H9 (cell line): ENCODE data around the gene TFAP2C. TPM values are rescaled to one million over a fixed set of nuclear protein-coding genes. Genes with fewer than 3 reads are reported as not detected.

ENCODE experiments used
- DNase-seq: peaks from one replicate; pipeline ENCODE4 v3.0.0-alpha.2; 2017
- H2AFZ ChIP-seq: one replicate; pipeline ENCODE4 v1.6.1; 2013; ENCODE audit warnings: mild to moderate bottlenecking, low read length, control low read depth, moderate library complexity
- H2AK5ac ChIP-seq: 2 replicates; pipeline ENCODE4 v1.6.1; 2013; ENCODE audit warnings: low read length, control low read depth, mixed read lengths; ENCODE audit not compliant: insufficient read length
- H2BK120ac ChIP-seq: one replicate; pipeline ENCODE4 v1.6.1; 2013; ENCODE audit warnings: low read depth, mild to moderate bottlenecking, low read length, control low read depth, inconsistent platforms; ENCODE audit not compliant: poor library complexity, severe bottlenecking
- H2BK12ac ChIP-seq: 2 replicates; pipeline ENCODE4 v1.6.1; 2013; ENCODE audit warnings: low read length, control low read depth, mixed read lengths, low read depth; ENCODE audit not compliant: insufficient read length
- H2BK15ac ChIP-seq: 2 replicates; pipeline ENCODE4 v1.6.1; 2013; ENCODE audit warnings: low read depth, low read length, control low read depth
- H2BK20ac ChIP-seq: one replicate; pipeline ENCODE4 v1.6.1; 2013; ENCODE audit warnings: low read depth, mild to moderate bottlenecking, low read length, control low read depth, inconsistent platforms; ENCODE audit not compliant: poor library complexity, severe bottlenecking
- H2BK5ac ChIP-seq: 2 replicates; pipeline ENCODE4 v1.6.1; 2013; ENCODE audit warnings: low read length, control low read depth, mixed read lengths; ENCODE audit not compliant: insufficient read length
- H3K14ac ChIP-seq: 2 replicates; pipeline ENCODE4 v1.6.1; 2013; ENCODE audit warnings: low read length, control low read depth; ENCODE audit not compliant: insufficient read depth
- H3K18ac ChIP-seq: 2 replicates; pipeline ENCODE4 v1.6.1; 2013; ENCODE audit warnings: low read depth, mild to moderate bottlenecking, mixed read lengths, low read length, control low read depth; ENCODE audit not compliant: insufficient read length
- H3K23ac ChIP-seq: 2 replicates; pipeline ENCODE4 v1.6.1; 2013; ENCODE audit warnings: low read length, control low read depth, mixed read lengths, low read depth; ENCODE audit not compliant: insufficient read length
- H3K23me2 ChIP-seq: 2 replicates; pipeline ENCODE4 v1.6.1; 2013; ENCODE audit warnings: low read depth, mild to moderate bottlenecking, mixed read lengths, low read length, control low read depth; ENCODE audit not compliant: insufficient read length, poor library complexity, severe bottlenecking
- H3K27ac ChIP-seq: 2 replicates; pipeline ENCODE4 v1.5.1; 2013; ENCODE audit warnings: low read length, control low read depth, mixed read lengths, low read depth; ENCODE audit not compliant: insufficient read length
- H3K27me3 ChIP-seq: 2 replicates; pipeline ENCODE4 v1.6.1; 2013; ENCODE audit warnings: low read length, control low read depth, inconsistent platforms; ENCODE audit not compliant: insufficient read depth
- H3K4ac ChIP-seq: 2 replicates; pipeline ENCODE4 v1.6.1; 2013; ENCODE audit warnings: low read depth, mild to moderate bottlenecking, control low read depth, inconsistent platforms, low read length, moderate library complexity
- H3K4me1 ChIP-seq: 2 replicates; pipeline ENCODE4 v1.6.1; 2013; ENCODE audit warnings: low read length, control low read depth, inconsistent platforms; ENCODE audit not compliant: insufficient read depth
- H3K4me2 ChIP-seq: 2 replicates; pipeline ENCODE4 v1.6.1; 2013; ENCODE audit warnings: low read length, control low read depth, mixed read lengths; ENCODE audit not compliant: insufficient read length, insufficient read depth
- H3K56ac ChIP-seq: 2 replicates; pipeline ENCODE4 v1.6.1; 2013; ENCODE audit warnings: low read depth, mild to moderate bottlenecking, mixed read lengths, low read length, control low read depth; ENCODE audit not compliant: insufficient read length
- H3K79me1 ChIP-seq: 2 replicates; pipeline ENCODE4 v1.6.1; 2013; ENCODE audit warnings: low read depth, mild to moderate bottlenecking, moderate library complexity, low read length, control low read depth, inconsistent platforms; ENCODE audit not compliant: insufficient read depth, poor library complexity, severe bottlenecking
- H3K79me2 ChIP-seq: 2 replicates; pipeline ENCODE4 v1.6.1; 2013; ENCODE audit warnings: low read length, control low read depth, inconsistent platforms; ENCODE audit not compliant: insufficient read depth
- H3K9ac ChIP-seq: 2 replicates; pipeline ENCODE4 v1.6.1; 2013; ENCODE audit warnings: low read length, control low read depth, mixed read lengths; ENCODE audit not compliant: insufficient read length; ENCODE audit errors: extremely low read depth
- H3K9me3 ChIP-seq: one replicate; pipeline ENCODE4 v1.6.1; 2013; ENCODE audit warnings: low read depth, low read length, inconsistent platforms; ENCODE audit not compliant: control insufficient read depth
- H3T11ph ChIP-seq: one replicate; pipeline ENCODE4 v1.6.1; 2013; ENCODE audit warnings: mild to moderate bottlenecking, low read length, control low read depth, inconsistent platforms
- H4K20me1 ChIP-seq: one replicate; pipeline ENCODE4 v1.6.1; 2013; ENCODE audit not compliant: control insufficient read depth, insufficient read length, insufficient read depth
- H4K5ac ChIP-seq: 2 replicates; pipeline ENCODE4 v1.6.1; 2013; ENCODE audit warnings: low read depth, mild to moderate bottlenecking, mixed read lengths, low read length, control low read depth; ENCODE audit not compliant: insufficient read length
- H4K8ac ChIP-seq: replicated peaks from 2 replicates; pipeline ENCODE4 v1.6.1; 2013; ENCODE audit warnings: low read length, control low read depth, mixed read lengths, low read depth; ENCODE audit not compliant: insufficient read length
- H4K91ac ChIP-seq: 2 replicates; pipeline ENCODE4 v1.6.1; 2013; ENCODE audit warnings: low read depth, mild to moderate bottlenecking, moderate library complexity, mixed read lengths, low read length, control low read depth; ENCODE audit not compliant: insufficient read length
- H3K27ac Mint-ChIP-seq, 3 experiments: 2 replicates in 2 of 3; 3 replicates in 1 of 3; pipeline ENCODE4 v1.8.0; 2020 to 2021; ENCODE audit warnings: mixed read lengths in 3 of 3, mild to moderate bottlenecking in 1 of 3, moderate library complexity in 1 of 3
- H3K27me3 Mint-ChIP-seq: 2 replicates; pipeline ENCODE4 v1.8.0; 2021; ENCODE audit warnings: low read depth, mild to moderate bottlenecking, moderate library complexity, mixed read lengths
- H3K36me3 Mint-ChIP-seq, 3 experiments: 2 replicates in 2 of 3; 3 replicates in 1 of 3; pipeline ENCODE4 v1.8.0; 2020 to 2021; ENCODE audit warnings: low read depth in 3 of 3, mixed read lengths in 3 of 3; ENCODE audit not compliant: insufficient read depth in 1 of 3
- H3K4me1 Mint-ChIP-seq, 2 experiments: 2 replicates each; pipeline ENCODE4 v1.8.0; 2020; ENCODE audit warnings: mixed read lengths in 2 of 2
- H3K4me3 Mint-ChIP-seq, 2 experiments: 2 replicates in 1 of 2; 3 replicates in 1 of 2; pipeline ENCODE4 v1.8.0; 2020 to 2021; ENCODE audit warnings: mild to moderate bottlenecking in 2 of 2, mixed read lengths in 2 of 2, moderate library complexity in 1 of 2
- H3K9me3 Mint-ChIP-seq, 2 experiments: 2 replicates in 1 of 2; 3 replicates in 1 of 2; pipeline ENCODE4 v1.8.0; 2020; ENCODE audit warnings: mild to moderate bottlenecking in 2 of 2, mixed read lengths in 2 of 2, moderate library complexity in 1 of 2
- WGBS: extraction: QIAGEN DNeasy Blood & Tissue Kit; methylation state at CpG from one replicate; pipeline ENCODE4 v1.1.7; 2013; ENCODE audit warnings: missing lambda C conversion rate, low lambda C conversion rate, mixed read lengths; ENCODE audit not compliant: insufficient read length; ENCODE audit errors: extremely low coverage; 5-methylcytosine and 5-hydroxymethylcytosine counted together
- total RNA-seq: library from RNA; stranded (reverse); gene quantifications from 2 replicates; pipeline ENCODE4 v1.2.1, GENCODE V29; 2021
- TF ChIP-seq, protein P1 (sequence below): fragments of 200-600 bp; sonication (generic); conservative IDR thresholded peaks from 3 replicates; pipeline ENCODE4 v1.8.0; 2021; ENCODE audit warnings: antibody characterized with exemption, mild to moderate bottlenecking

TFAP2C gene
- total RNA-seq, 1 experiment from 2014 or later, result 24.3 TPM

DNA sequence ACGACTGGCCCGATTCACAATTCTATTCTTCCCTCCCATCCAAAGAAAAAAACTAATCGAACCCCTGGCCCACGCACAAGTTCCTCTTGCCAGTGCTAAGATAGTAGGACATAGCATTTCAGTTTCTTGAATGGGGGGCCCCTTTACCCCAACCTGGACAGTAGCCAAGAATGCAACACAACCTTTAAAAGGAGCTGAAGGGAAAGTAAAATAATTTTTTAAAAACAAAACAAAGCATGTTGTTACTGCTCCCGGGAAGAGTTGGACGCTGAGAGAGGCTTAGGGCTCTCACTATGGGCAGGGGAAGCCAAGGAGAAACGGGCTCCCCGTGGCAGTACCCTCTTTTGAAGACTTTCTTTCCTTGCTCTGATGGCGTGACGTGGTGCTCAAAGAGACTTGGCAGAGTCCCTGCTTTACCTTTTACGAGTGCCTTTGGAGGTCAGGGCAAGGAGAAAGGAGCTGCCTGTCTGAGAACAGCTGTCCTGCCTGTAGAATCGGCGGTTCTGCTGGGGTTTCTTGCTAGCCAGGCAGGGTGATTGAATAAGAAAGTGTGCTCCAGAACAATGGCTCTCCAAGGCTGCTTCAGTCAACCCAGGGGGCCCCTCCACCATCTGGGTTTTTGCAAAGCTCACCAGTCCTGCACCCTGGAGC, 5.8 kb downstream of the TFAP2C start:
- DNase-seq, result peak; percentile 49
- H3K4me3 Mint-ChIP-seq, result peak overlapping the region in 1 of 2 experiments; percentile 38; a peak in 2 of 5 replicates
- Histone ChIP-seq H3K79me2 (no peaks in the 10 kb centered on the region), H3K27me3 (peaks cover 5% of the 10 kb centered on the region; the same call in 1 of the 2 replicates), H3K23ac (no peak overlapping the region), H2BK15ac (no peak overlapping the region), H3K23me2 (peaks cover 17% of the 10 kb centered on the region), H4K20me1 (no peaks in the 10 kb centered on the region), H3K79me1 (no peaks in the 10 kb centered on the region), H2BK12ac (no peak overlapping the region), H3K4ac (no peak overlapping the region), H3K4me1 (peaks cover 10% of the 10 kb centered on the region), H2BK120ac (no peak overlapping the region), H3K14ac (no peak overlapping the region), H4K91ac (no peak overlapping the region), H3K9me3 (no peaks in the 10 kb centered on the region), H2BK5ac (no peak overlapping the region), H2AK5ac (no peak overlapping the region), H3K9ac (no peak overlapping the region), H3K27ac (no peak overlapping the region), H2BK20ac (no peak overlapping the region), H4K8ac (no peak overlapping the region), H4K5ac (no peak overlapping the region), H2AFZ (no peak overlapping the region), H3K4me2 (no peak overlapping the region), H3T11ph (no peak overlapping the region), H3K56ac (no peak overlapping the region), H3K18ac (no peak overlapping the region)
- H3K36me3 Mint-ChIP-seq, result peaks cover 0 to 62% (median 61%) of the 10 kb centered on the region in 3 experiments; a peak in 6 of 7 replicates
- H3K27ac Mint-ChIP-seq, result peak overlapping the region in 2 of 3 experiments; percentile 86 to 96; a peak in 4 of 7 replicates
- H3K4me1 Mint-ChIP-seq, result peaks cover 63 to 71% of the 10 kb centered on the region in 2 experiments
- WGBS, result no CpG with 5 or more reads among the region's 13 CpGs
- H3K9me3 Mint-ChIP-seq, result no peaks in the 10 kb centered on the region; a peak in 1 of 5 replicates
- H3K27me3 Mint-ChIP-seq, result peaks cover 12% of the 10 kb centered on the region
- TF ChIP-seq, protein P1, sequence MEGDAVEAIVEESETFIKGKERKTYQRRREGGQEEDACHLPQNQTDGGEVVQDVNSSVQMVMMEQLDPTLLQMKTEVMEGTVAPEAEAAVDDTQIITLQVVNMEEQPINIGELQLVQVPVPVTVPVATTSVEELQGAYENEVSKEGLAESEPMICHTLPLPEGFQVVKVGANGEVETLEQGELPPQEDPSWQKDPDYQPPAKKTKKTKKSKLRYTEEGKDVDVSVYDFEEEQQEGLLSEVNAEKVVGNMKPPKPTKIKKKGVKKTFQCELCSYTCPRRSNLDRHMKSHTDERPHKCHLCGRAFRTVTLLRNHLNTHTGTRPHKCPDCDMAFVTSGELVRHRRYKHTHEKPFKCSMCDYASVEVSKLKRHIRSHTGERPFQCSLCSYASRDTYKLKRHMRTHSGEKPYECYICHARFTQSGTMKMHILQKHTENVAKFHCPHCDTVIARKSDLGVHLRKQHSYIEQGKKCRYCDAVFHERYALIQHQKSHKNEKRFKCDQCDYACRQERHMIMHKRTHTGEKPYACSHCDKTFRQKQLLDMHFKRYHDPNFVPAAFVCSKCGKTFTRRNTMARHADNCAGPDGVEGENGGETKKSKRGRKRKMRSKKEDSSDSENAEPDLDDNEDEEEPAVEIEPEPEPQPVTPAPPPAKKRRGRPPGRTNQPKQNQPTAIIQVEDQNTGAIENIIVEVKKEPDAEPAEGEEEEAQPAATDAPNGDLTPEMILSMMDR, result no peak
